Measurements from ENCODE around the gene OR1F1.

Gene OR1F1

GRCh38 chr16:3207086-3207953 lies 19.3 kb downstream of the OR1F1 start:
- no peak for DNase-seq

- DNase-seq = no peak
Measured at GRCh38 chr16:3212006-3212405, 24.0 kb downstream of the OR1F1 start.

GRCh38 chr16:3212567-3212966 lies 24.6 kb downstream of the OR1F1 start:
- no peak for DNase-seq

- DNase-seq = no peak
Measured at GRCh38 chr16:3214904-3215600, 27.0 kb downstream of the OR1F1 start.

GRCh38 chr16:3215601-3216262 lies 27.7 kb downstream of the OR1F1 start:
- DNase-seq = no peak

GRCh38 chr16:3216263-3216640 lies 28.2 kb downstream of the OR1F1 start:
- DNase-seq = no peak

GRCh38 chr16:3220839-3221238 lies 32.8 kb downstream of the OR1F1 start:
- DNase-seq = no peak

- DNase-seq = no peak
Measured at GRCh38 chr16:3223913-3224515, 36.0 kb downstream of the OR1F1 start.

- no peak for DNase-seq
Measured at GRCh38 chr16:3234543-3234856, 46.5 kb downstream of the OR1F1 start.

GRCh38 chr16:3234857-3235561 lies 47.0 kb downstream of the OR1F1 start, which contains the start of gene ZNF200:
Gene ZNF200, minus strand, starts transcription at chr16:3235158. Its CDS starts 1,403 bp downstream, at chr16:3233755.
- peak; percentile 97 for DNase-seq

GRCh38 chr16:3235856-3236669 lies 48.1 kb downstream of the OR1F1 start:
- DNase-seq = peak; percentile 14

- no peak for DNase-seq
Measured at GRCh38 chr16:3241761-3242160, 53.8 kb downstream of the OR1F1 start.

GRCh38 chr16:3242709-3243108 lies 54.7 kb downstream of the OR1F1 start:
- DNase-seq = no peak

- no peak for DNase-seq
Measured at GRCh38 chr16:3243882-3244281, 55.9 kb downstream of the OR1F1 start.

- DNase-seq = no peak
Measured at GRCh38 chr16:3246002-3246401, 58.0 kb downstream of the OR1F1 start.

- DNase-seq = no peak
Measured at GRCh38 chr16:3246876-3247275, 58.9 kb downstream of the OR1F1 start.

GRCh38 chr16:3248596-3248995 lies 60.6 kb downstream of the OR1F1 start:
- no peak for DNase-seq

- DNase-seq = no peak
Measured at GRCh38 chr16:3249020-3249419, 61.0 kb downstream of the OR1F1 start.

GRCh38 chr16:3249451-3249850 lies 61.4 kb downstream of the OR1F1 start:
- DNase-seq = no peak

- no peak for DNase-seq
Measured at GRCh38 chr16:3252967-3253366, 65.0 kb downstream of the OR1F1 start.

- no peak for DNase-seq
Measured at GRCh38 chr16:3254309-3254708, 66.3 kb downstream of the OR1F1 start.
